ENCODE data around the gene CBX8. TPM values are rescaled to one million over a fixed set of nuclear protein-coding genes. Genes with fewer than 3 reads are reported as not detected.

Gene CBX8
- total and polyA plus RNA-seq, 4 donors = 4.8 to 9.3 (median 5.5) TPM

DNA sequence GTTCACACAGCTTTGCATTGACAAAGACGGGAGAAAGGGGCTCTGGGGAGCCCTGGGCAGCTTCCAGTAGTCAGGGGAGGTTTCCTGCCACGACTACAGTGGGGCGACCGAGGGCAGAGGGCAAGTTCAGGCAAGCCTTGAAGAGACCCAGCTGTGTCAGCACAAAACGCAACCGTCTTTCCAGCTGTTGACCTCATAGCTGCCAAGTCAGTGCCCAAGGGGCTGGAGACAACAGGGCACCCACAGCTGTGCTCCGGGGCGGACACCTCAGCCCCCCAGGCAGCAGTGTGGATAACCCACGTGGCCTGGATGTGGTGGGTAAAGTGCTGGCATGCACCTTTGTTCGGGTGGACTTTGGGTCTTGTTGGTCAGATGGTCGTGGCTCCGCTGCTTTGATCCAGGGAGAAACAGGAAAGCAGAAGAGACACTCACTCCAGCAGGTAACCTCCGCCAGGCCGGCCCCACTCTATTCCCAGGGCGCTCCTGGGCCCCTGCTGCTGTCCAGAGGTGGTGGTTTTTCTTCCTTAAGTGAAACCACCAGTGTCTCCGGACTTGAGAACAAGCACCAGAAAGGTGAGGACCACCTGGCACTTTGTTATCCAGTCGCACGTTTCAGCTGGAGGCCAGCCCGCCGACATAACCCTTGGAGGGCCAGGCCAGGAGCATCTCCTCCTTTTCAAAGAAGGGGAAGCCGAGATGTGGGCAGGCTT is 36.5 kb downstream of the CBX8 start:
- H3K4me3 ChIP-seq = no peak overlapping the region
- H3K27me3 ChIP-seq (ENCODE audit: control insufficient read depth in 3 of 3, insufficient read depth in 3 of 3, low read length in 2 of 3) = no peaks in the 10 kb centered on the region
- ATAC-seq (ENCODE audit: insufficient read depth, low FRiP score) (no peak), DNase-seq (no peak)
- H3K27ac ChIP-seq (ENCODE audit: low read depth in 1 of 2, low read length in 1 of 2) = no peak overlapping the region
- H3K9me3 ChIP-seq (ENCODE audit: control insufficient read depth in 4 of 4, insufficient read depth in 3 of 4, low read length in 3 of 4) = no peaks in the 10 kb centered on the region
- no peaks in the 10 kb centered on the region for H3K36me3 ChIP-seq (ENCODE audit: control insufficient read depth in 4 of 4, insufficient read depth in 4 of 4, low read length in 4 of 4)
- TF ChIP-seq CTCF (IDR thresholded peaks at IDR 0.05; ENCODE audit: control extremely low read depth, extremely low read depth) = no peak
- H3K4me1 ChIP-seq (ENCODE audit: control insufficient read depth in 5 of 5, insufficient read depth in 5 of 5, low read length in 5 of 5) = no peaks in the 10 kb centered on the region
- no peak overlapping the region for H3K9ac ChIP-seq (ENCODE audit: insufficient read depth in 1 of 2, low read length in 2 of 2)
- WGBS, 2 donors = 88 to 89% methylated on average over 21 of the region's 21 CpGs

DNA sequence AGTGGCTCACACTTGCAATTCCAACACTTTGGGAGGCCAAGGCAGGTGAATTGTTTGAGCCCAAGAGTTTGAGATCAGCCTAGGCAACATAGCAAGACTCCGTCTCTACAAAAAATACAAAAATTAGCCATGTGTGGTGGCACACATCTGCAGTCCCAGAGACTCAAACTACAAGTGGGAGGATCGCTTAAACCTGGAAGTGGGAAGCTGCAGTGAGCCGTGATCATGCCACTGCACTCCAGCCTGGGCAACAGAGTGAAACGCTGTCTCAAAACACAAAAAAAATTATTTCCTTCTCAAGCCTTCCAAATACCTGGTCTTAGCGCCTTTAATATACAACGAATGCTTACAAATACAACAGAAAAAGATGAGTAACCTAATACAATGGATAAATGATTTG is 38.6 kb downstream of the CBX8 start:
- WGBS, 2 donors = 92 to 93% methylated on average over 6 of the region's 6 CpGs
- Histone ChIP-seq H3K9ac (ENCODE audit: insufficient read depth in 1 of 2, low read length in 2 of 2) (no peak overlapping the region), H3K9me3 (ENCODE audit: control insufficient read depth in 4 of 4, insufficient read depth in 3 of 4, low read length in 3 of 4) (no peaks in the 10 kb centered on the region), H3K36me3 (ENCODE audit: control insufficient read depth in 4 of 4, insufficient read depth in 4 of 4, low read length in 4 of 4) (no peaks in the 10 kb centered on the region), H3K4me3 (no peak overlapping the region), H3K27me3 (ENCODE audit: control insufficient read depth in 3 of 3, insufficient read depth in 3 of 3, low read length in 2 of 3) (no peaks in the 10 kb centered on the region), H3K4me1 (ENCODE audit: control insufficient read depth in 5 of 5, insufficient read depth in 5 of 5, low read length in 5 of 5) (no peaks in the 10 kb centered on the region), H3K27ac (ENCODE audit: low read depth in 1 of 2, low read length in 1 of 2) (no peak overlapping the region)
- DNase-seq = no peak
- TF ChIP-seq CTCF (IDR thresholded peaks at IDR 0.05; ENCODE audit: control extremely low read depth, extremely low read depth) = no peak
- no peak for ATAC-seq (ENCODE audit: insufficient read depth, low FRiP score)

- Histone ChIP-seq H3K27me3 (ENCODE audit: control insufficient read depth in 3 of 3, insufficient read depth in 3 of 3, low read length in 2 of 3) (no peaks in the 10 kb centered on the region), H3K36me3 (ENCODE audit: control insufficient read depth in 4 of 4, insufficient read depth in 4 of 4, low read length in 4 of 4) (no peaks in the 10 kb centered on the region), H3K27ac (ENCODE audit: low read depth in 1 of 2, low read length in 1 of 2) (no peak overlapping the region), H3K4me3 (no peak overlapping the region), H3K4me1 (ENCODE audit: control insufficient read depth in 5 of 5, insufficient read depth in 5 of 5, low read length in 5 of 5) (no peaks in the 10 kb centered on the region), H3K9ac (ENCODE audit: insufficient read depth in 1 of 2, low read length in 2 of 2) (no peak overlapping the region), H3K9me3 (ENCODE audit: control insufficient read depth in 4 of 4, insufficient read depth in 3 of 4, low read length in 3 of 4) (no peaks in the 10 kb centered on the region)
- no peak for TF ChIP-seq CTCF (IDR thresholded peaks at IDR 0.05; ENCODE audit: control extremely low read depth, extremely low read depth)
- DNase-seq = no peak
- 96% methylated on average over 15 of the region's 15 CpGs for WGBS, 2 donors
- ATAC-seq (ENCODE audit: insufficient read depth, low FRiP score) = no peak
Observed at GRCh38 chr17:79757140-79757745, 39.6 kb downstream of the CBX8 start.
